Measurements from ENCODE around the gene AIP.
"Not testable (repeated sequence)": the region's sequence is repeated elsewhere in the genome, so short reads cannot be mapped to it uniquely, and the experiment has no call there.

AIP gene

GRCh38 chr11:67468759-67469507 is 13.9 kb upstream of the AIP start, which contains the start of gene TMEM134:
TMEM134 (minus strand) TSS chr11:67469251; CDS start chr11:67469192, 59 bp downstream.
- H3K9me3 ChIP-seq (ENCODE audit: control insufficient read depth in 1 of 2, low read length in 2 of 2), result no peaks in the 10 kb centered on the region

DNA sequence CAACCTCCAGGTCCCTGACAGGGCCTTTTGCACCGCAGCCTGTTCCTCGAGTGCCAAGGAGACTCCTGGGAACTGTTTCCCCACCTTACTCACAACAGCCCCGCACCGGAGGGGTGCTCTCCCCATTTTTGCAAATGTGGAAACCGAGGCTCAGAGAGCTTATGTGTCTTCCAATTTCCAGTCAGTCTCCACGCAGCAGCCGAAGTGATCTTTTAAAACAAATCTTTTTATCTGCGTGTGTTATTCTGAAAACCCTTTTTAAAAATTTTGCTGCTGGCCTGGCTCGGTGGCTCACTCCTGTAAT is 13.4 kb upstream of the AIP start:
- H3K27ac ChIP-seq (ENCODE audit: low read depth, low read length), result peak overlapping the region; percentile 79
- peak overlapping the region; percentile 79 to 86 for H3K4me3 ChIP-seq (ENCODE audit: low read depth in 1 of 2, low read length in 2 of 2)
- H3K9me3 ChIP-seq (ENCODE audit: control insufficient read depth in 1 of 2, low read length in 2 of 2), result no peaks in the 10 kb centered on the region
- H3K4me1 ChIP-seq (ENCODE audit: control insufficient read depth in 1 of 2, insufficient read depth in 2 of 2, low read length in 2 of 2), result peaks cover 15 to 21% of the 10 kb centered on the region in 2 donors
- H3K9ac ChIP-seq (ENCODE audit: low read depth in 1 of 2, low read length in 2 of 2), result peak overlapping the region; percentile 78 to 85
- no peaks in the 10 kb centered on the region for H3K27me3 ChIP-seq (ENCODE audit: control insufficient read depth in 1 of 2, insufficient read depth in 2 of 2, low read length in 2 of 2)
- H3K36me3 ChIP-seq (ENCODE audit: control insufficient read depth in 1 of 2, insufficient read depth in 2 of 2, low read length in 2 of 2), result peaks cover 0 to 3% of the 10 kb centered on the region in 2 donors

More at GRCh38 chr11:67468759-67469507, 13.9 kb upstream of the AIP start, which contains the start of gene TMEM134:
- H3K9ac ChIP-seq (ENCODE audit: low read depth in 1 of 2, low read length in 2 of 2), result peak within 1 kb of the TSS; percentile 78 to 85
- peaks cover 0 to 3% of the 10 kb centered on the region in 2 donors for H3K36me3 ChIP-seq (ENCODE audit: control insufficient read depth in 1 of 2, insufficient read depth in 2 of 2, low read length in 2 of 2)
- peak within 1 kb of the TSS; percentile 79 for H3K27ac ChIP-seq (ENCODE audit: low read depth, low read length)
- peaks cover 19 to 26% of the 10 kb centered on the region in 2 donors for H3K4me1 ChIP-seq (ENCODE audit: control insufficient read depth in 1 of 2, insufficient read depth in 2 of 2, low read length in 2 of 2)
- peak within 1 kb of the TSS; percentile 84 to 86 for H3K4me3 ChIP-seq (ENCODE audit: low read depth in 1 of 2, low read length in 2 of 2)
- H3K27me3 ChIP-seq (ENCODE audit: control insufficient read depth in 1 of 2, insufficient read depth in 2 of 2, low read length in 2 of 2), result no peaks in the 10 kb centered on the region

- no peaks in the 10 kb centered on the region for H3K9me3 ChIP-seq (ENCODE audit: control insufficient read depth in 1 of 2, low read length in 2 of 2)
- H3K4me3 ChIP-seq (ENCODE audit: low read depth in 1 of 2, low read length in 2 of 2), result no peak overlapping the region
- H3K9ac ChIP-seq (ENCODE audit: low read depth in 1 of 2, low read length in 2 of 2), result no peak overlapping the region
- no peaks in the 10 kb centered on the region for H3K27me3 ChIP-seq (ENCODE audit: control insufficient read depth in 1 of 2, insufficient read depth in 2 of 2, low read length in 2 of 2)
- peaks cover 0 to 3% of the 10 kb centered on the region in 2 donors for H3K36me3 ChIP-seq (ENCODE audit: control insufficient read depth in 1 of 2, insufficient read depth in 2 of 2, low read length in 2 of 2)
- H3K27ac ChIP-seq (ENCODE audit: low read depth, low read length), result no peak overlapping the region
- H3K4me1 ChIP-seq (ENCODE audit: control insufficient read depth in 1 of 2, insufficient read depth in 2 of 2, low read length in 2 of 2), result peaks cover 15 to 16% of the 10 kb centered on the region in 2 donors
Measured at GRCh38 chr11:67470337-67471002, 12.4 kb upstream of the AIP start.

DNA sequence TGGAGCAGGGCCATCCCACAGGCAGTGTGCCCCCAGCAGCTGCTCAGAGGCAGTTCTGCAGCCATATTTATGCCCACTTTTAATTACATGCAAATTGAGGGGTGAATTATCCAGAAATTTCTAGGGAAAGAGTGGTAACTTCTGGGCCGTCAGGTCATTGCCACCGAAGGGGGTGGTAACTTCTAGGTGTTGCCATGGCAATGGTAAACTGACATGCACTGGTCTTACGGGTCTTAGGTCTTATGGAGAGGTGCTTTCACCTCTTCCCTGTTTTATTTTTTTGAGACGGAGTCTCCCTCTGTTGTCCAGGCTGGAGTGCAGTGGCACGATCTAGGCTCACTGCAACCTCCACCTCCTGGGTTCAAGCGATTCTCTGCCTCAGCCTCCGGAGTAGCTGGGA is 9.9 kb upstream of the AIP start:
- H3K4me3 ChIP-seq (ENCODE audit: low read depth in 1 of 2, low read length in 2 of 2), result no peak overlapping the region
- H3K9me3 ChIP-seq (ENCODE audit: control insufficient read depth in 1 of 2, low read length in 2 of 2), result no peaks in the 10 kb centered on the region
- no peaks in the 10 kb centered on the region for H3K36me3 ChIP-seq (ENCODE audit: control insufficient read depth in 1 of 2, insufficient read depth in 2 of 2, low read length in 2 of 2)
- H3K4me1 ChIP-seq (ENCODE audit: control insufficient read depth in 1 of 2, insufficient read depth in 2 of 2, low read length in 2 of 2), result peaks cover 6 to 10% of the 10 kb centered on the region in 2 donors
- H3K9ac ChIP-seq (ENCODE audit: low read depth in 1 of 2, low read length in 2 of 2), result no peak overlapping the region
- H3K27me3 ChIP-seq (ENCODE audit: control insufficient read depth in 1 of 2, insufficient read depth in 2 of 2, low read length in 2 of 2), result no peaks in the 10 kb centered on the region
- H3K27ac ChIP-seq (ENCODE audit: low read depth, low read length), result no peak overlapping the region

DNA sequence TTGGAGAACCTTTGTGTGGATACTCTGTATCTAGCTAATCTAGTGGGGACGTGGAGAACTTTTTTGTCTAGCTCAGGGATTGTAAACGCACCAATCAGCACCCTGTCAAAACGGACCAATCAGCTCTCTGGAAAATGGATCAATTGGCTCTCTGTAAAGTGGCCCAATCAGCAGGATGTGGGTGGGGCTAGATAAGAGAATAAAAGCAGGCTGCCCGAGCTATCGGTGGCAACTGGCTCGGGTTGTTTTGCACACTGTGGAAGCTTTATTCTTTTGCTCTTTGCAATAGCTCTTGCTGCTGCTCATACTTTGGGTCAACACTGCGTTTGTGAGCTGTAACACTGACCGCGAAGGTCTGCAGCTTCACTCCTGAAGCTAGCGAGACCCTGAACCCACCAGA is 6.1 kb upstream of the AIP start:
- not testable (repeated sequence) for H3K27me3 ChIP-seq (ENCODE audit: control insufficient read depth in 1 of 2, insufficient read depth in 2 of 2, low read length in 2 of 2); H3K36me3 ChIP-seq (ENCODE audit: control insufficient read depth in 1 of 2, insufficient read depth in 2 of 2, low read length in 2 of 2); H3K9ac ChIP-seq (ENCODE audit: low read depth in 1 of 2, low read length in 2 of 2); H3K4me1 ChIP-seq (ENCODE audit: control insufficient read depth in 1 of 2, insufficient read depth in 2 of 2, low read length in 2 of 2); H3K27ac ChIP-seq (ENCODE audit: low read depth, low read length); H3K4me3 ChIP-seq (ENCODE audit: low read depth in 1 of 2, low read length in 2 of 2); H3K9me3 ChIP-seq (ENCODE audit: control insufficient read depth in 1 of 2, low read length in 2 of 2)

DNA sequence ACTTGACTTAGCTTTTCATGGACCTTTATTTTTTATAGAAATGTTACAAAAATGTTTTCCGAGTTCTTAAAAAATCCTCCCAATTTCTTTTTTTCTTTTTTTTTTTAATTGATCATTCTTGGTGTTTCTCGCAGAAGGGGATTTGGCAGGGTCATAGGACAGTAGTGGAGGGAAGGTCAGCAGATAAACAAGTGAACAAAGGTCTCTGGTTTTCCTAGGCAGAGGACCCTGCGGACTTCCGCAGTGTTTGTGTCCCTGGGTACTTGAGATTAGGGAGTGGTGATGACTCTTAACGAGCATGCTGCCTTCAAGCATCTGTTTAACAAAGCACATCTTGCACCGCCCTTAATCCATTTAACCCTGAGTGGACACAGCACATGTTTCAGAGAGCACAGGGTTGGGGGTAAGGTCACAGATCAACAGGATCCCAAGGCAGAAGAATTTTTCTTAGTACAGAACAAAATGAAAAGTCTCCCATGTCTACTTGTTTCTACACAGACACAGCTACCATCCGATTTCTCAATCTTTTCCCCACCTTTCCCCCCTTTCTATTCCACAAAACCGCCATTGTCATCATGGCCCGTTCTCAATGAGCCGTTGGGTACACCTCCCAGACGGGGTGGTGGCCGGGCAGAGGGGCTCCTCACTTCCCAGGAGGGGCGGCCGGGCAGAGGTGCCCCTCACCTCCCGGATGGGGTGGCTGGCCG is 5.3 kb upstream of the AIP start:
- H3K9ac ChIP-seq (ENCODE audit: low read depth in 1 of 2, low read length in 2 of 2); H3K27me3 ChIP-seq (ENCODE audit: control insufficient read depth in 1 of 2, insufficient read depth in 2 of 2, low read length in 2 of 2); H3K27ac ChIP-seq (ENCODE audit: low read depth, low read length); H3K36me3 ChIP-seq (ENCODE audit: control insufficient read depth in 1 of 2, insufficient read depth in 2 of 2, low read length in 2 of 2); H3K4me3 ChIP-seq (ENCODE audit: low read depth in 1 of 2, low read length in 2 of 2); H3K4me1 ChIP-seq (ENCODE audit: control insufficient read depth in 1 of 2, insufficient read depth in 2 of 2, low read length in 2 of 2); H3K9me3 ChIP-seq (ENCODE audit: control insufficient read depth in 1 of 2, low read length in 2 of 2): not testable (repeated sequence)

DNA sequence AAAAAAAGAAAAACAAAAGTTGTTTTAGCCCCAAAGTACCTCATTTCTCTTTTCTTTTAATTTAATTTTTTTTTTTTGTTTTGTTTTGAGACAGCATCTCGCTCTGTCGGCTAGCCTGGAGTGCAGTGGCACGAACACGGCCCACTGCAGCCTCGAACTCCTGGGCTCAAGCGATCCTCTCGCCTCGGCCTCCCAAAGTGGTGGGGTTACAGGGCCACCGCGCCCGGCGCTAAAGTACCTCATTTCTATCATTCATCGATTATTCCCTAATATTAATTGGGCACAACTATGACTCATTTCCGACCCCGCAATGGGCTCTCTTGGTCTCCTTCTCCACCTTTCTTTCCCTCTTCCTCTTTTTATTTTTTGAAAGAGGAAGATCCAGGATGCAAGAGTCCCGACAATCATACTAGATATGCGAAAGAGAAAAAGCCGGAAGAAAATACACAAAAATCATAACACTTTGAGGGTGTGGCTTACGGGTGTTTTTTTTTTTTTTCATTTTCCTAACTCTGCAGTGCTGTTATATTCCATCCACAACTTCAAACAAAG is 475 bp upstream of the AIP start:
- Histone ChIP-seq H3K4me1 (ENCODE audit: control insufficient read depth in 1 of 2, insufficient read depth in 2 of 2, low read length in 2 of 2) (peaks cover 14 to 36% of the 10 kb centered on the region in 2 donors), H3K27me3 (ENCODE audit: control insufficient read depth in 1 of 2, insufficient read depth in 2 of 2, low read length in 2 of 2) (no peaks in the 10 kb centered on the region), H3K4me3 (ENCODE audit: low read depth in 1 of 2, low read length in 2 of 2) (peak overlapping the region; percentile 73 to 85), H3K27ac (ENCODE audit: low read depth, low read length) (peak overlapping the region; percentile 81), H3K36me3 (ENCODE audit: control insufficient read depth in 1 of 2, insufficient read depth in 2 of 2, low read length in 2 of 2) (peaks cover 0 to 3% of the 10 kb centered on the region in 2 donors), H3K9me3 (ENCODE audit: control insufficient read depth in 1 of 2, low read length in 2 of 2) (no peaks in the 10 kb centered on the region), H3K9ac (ENCODE audit: low read depth in 1 of 2, low read length in 2 of 2) (peak overlapping the region; percentile 66 to 76)

DNA sequence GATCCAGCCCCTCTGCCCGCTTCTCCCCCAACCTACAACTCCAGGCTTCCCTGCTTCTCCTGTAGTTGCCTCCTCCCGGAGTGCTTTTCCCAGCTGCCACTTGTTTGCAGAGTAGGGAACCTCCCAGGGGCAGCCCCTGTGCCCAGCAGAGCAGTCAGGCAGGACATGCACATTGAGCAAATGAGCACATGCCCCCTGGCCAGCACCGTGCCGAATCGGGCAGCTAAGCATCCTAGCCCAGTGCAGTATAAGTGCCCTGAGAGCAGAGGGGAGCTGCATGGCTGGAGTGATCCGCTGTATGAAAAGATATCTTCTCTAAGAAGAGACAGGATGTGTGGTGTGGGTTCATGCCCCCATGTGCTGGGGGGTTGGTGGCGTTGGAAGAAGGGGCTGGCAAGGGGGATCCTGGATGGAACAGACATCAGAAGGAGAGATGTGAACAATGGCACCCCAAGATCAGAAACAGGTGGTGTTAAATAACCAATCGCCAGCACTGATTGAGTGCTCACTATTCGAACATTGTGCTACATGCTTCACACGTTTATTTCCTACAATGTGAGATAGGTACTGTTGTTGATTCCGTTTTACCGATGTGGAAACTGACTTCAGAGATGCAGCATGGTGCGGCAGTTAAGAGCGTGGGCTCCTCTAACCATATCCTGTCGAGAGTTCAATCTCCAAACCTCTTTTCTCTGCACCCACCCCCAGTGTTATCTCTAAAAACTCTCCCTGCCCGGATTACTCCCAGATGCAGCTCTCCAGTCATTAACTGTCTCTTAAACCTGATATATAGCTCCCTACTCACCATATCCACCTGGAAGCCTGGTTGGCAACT is 1.2 kb downstream of the AIP start:
- H3K36me3 ChIP-seq (ENCODE audit: control insufficient read depth in 1 of 2, insufficient read depth in 2 of 2, low read length in 2 of 2), result peaks cover 0 to 3% of the 10 kb centered on the region in 2 donors
- H3K9ac ChIP-seq (ENCODE audit: low read depth in 1 of 2, low read length in 2 of 2), result peak overlapping the region; percentile 47 to 66
- peaks cover 14 to 36% of the 10 kb centered on the region in 2 donors for H3K4me1 ChIP-seq (ENCODE audit: control insufficient read depth in 1 of 2, insufficient read depth in 2 of 2, low read length in 2 of 2)
- H3K27me3 ChIP-seq (ENCODE audit: control insufficient read depth in 1 of 2, insufficient read depth in 2 of 2, low read length in 2 of 2), result no peaks in the 10 kb centered on the region
- peak overlapping the region; percentile 81 for H3K27ac ChIP-seq (ENCODE audit: low read depth, low read length)
- H3K9me3 ChIP-seq (ENCODE audit: control insufficient read depth in 1 of 2, low read length in 2 of 2), result no peaks in the 10 kb centered on the region
- peak overlapping the region; percentile 73 to 85 for H3K4me3 ChIP-seq (ENCODE audit: low read depth in 1 of 2, low read length in 2 of 2)

DNA sequence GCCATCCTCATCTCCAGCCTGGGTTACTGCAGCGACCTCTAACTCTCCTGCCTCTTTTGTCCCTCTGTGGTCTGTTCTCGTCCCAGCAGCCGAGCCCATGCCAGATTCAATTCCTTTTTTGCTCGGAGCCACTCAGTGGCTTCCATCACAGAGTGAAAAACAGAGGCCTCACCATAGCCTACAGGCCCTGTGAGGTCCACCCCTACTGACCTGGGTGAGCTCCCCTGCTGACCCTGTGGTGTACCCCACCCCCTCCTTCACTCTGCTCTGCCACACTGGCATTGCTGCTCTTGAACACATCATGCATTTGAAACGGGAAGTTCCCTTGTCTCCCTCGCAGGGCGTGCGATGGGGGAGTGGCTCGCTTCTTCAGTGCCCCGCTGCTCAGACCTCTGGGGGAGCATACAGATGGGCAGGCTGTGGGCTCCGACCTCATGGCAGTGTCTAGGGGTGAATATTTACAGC is 2.1 kb downstream of the AIP start:
- Histone ChIP-seq H3K36me3 (ENCODE audit: control insufficient read depth in 1 of 2, insufficient read depth in 2 of 2, low read length in 2 of 2) (peaks cover 4 to 12% of the 10 kb centered on the region in 2 donors), H3K4me1 (ENCODE audit: control insufficient read depth in 1 of 2, insufficient read depth in 2 of 2, low read length in 2 of 2) (peaks cover 14 to 36% of the 10 kb centered on the region in 2 donors), H3K4me3 (ENCODE audit: low read depth in 1 of 2, low read length in 2 of 2) (peak overlapping the region in 1 of 2 donors; percentile 85), H3K9ac (ENCODE audit: low read depth in 1 of 2, low read length in 2 of 2) (peak overlapping the region; percentile 39 to 66), H3K27me3 (ENCODE audit: control insufficient read depth in 1 of 2, insufficient read depth in 2 of 2, low read length in 2 of 2) (no peaks in the 10 kb centered on the region), H3K9me3 (ENCODE audit: control insufficient read depth in 1 of 2, low read length in 2 of 2) (no peaks in the 10 kb centered on the region), H3K27ac (ENCODE audit: low read depth, low read length) (no peak overlapping the region)
